Measurements from ENCODE around the gene ARGLU1.

DNA sequence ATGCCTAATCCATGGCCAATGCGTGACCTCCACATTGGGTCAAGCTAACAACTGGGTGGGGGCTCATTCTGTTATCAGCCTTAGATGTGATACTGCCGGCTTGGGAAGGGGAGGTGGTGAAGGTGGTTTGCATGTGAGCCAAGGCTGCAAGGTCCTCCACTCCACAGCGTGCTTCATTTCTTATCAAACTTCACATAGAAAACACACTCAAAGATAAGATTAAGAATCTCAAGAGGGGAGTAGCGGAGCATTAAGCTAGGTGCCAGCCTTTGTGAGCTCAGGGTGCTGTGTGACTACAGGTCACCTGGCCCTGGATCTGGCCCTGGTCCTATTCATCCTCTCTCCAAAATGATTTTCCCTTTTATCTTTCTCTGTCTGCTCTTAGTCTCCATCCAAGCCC lies 13.3 kb upstream of the ARGLU1 start:
- TF ChIP-seq CTCF (IDR thresholded peaks at IDR 0.05): no peak
- TF ChIP-seq POLR2A (IDR thresholded peaks at IDR 0.05): no peak
- no peak for TF ChIP-seq EP300 (IDR thresholded peaks at IDR 0.05)

Measured in suprapubic skin (tissue), 3 donors.